ENCODE measurements around the gene MYRFL.

MYRFL gene

GRCh38 chr12:69994724-69995173, 169.7 kb downstream of the MYRFL start:
- no peak overlapping the region for H3K4me2 ChIP-seq (ENCODE audit: insufficient read depth, low read length)
- no peak overlapping the region for H2AFZ ChIP-seq (ENCODE audit: low read depth, low read length)
- H3K4me3 ChIP-seq (ENCODE audit: low read depth in 1 of 2, low read length in 2 of 2), result no peak overlapping the region
- TF ChIP-seq, protein P1, sequence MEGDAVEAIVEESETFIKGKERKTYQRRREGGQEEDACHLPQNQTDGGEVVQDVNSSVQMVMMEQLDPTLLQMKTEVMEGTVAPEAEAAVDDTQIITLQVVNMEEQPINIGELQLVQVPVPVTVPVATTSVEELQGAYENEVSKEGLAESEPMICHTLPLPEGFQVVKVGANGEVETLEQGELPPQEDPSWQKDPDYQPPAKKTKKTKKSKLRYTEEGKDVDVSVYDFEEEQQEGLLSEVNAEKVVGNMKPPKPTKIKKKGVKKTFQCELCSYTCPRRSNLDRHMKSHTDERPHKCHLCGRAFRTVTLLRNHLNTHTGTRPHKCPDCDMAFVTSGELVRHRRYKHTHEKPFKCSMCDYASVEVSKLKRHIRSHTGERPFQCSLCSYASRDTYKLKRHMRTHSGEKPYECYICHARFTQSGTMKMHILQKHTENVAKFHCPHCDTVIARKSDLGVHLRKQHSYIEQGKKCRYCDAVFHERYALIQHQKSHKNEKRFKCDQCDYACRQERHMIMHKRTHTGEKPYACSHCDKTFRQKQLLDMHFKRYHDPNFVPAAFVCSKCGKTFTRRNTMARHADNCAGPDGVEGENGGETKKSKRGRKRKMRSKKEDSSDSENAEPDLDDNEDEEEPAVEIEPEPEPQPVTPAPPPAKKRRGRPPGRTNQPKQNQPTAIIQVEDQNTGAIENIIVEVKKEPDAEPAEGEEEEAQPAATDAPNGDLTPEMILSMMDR (IDR thresholded peaks at IDR 0.05; ENCODE audit: borderline replicate concordance, extremely low read depth, low read length, poor library complexity, severe bottlenecking), result no peak
- no peak for TF ChIP-seq EZH2 (IDR thresholded peaks at IDR 0.05; ENCODE audit: borderline replicate concordance, low read depth, low read length, severe bottlenecking)
- H3K9ac ChIP-seq (ENCODE audit: low read depth, low read length), result no peak overlapping the region
- H4K20me1 ChIP-seq (ENCODE audit: insufficient read depth, low read length), result no peaks in the 10 kb centered on the region
- ATAC-seq (ENCODE audit: insufficient read depth, low read depth), result no peak
- H3K9me3 ChIP-seq (ENCODE audit: insufficient read depth, low read length, severe bottlenecking), result no peaks in the 10 kb centered on the region
- H3K4me1 ChIP-seq (ENCODE audit: insufficient read depth, low read length), result no peaks in the 10 kb centered on the region
- no peaks in the 10 kb centered on the region for H3K36me3 ChIP-seq (ENCODE audit: insufficient read depth, low read length)
- no peak overlapping the region for H3K27ac ChIP-seq (ENCODE audit: low read length)
- H3K27me3 ChIP-seq (ENCODE audit: insufficient read depth, low read length, poor library complexity), result no peaks in the 10 kb centered on the region
- H3K79me2 ChIP-seq (ENCODE audit: insufficient read depth, low read length), result no peaks in the 10 kb centered on the region
- no peak for DNase-seq

DNA sequence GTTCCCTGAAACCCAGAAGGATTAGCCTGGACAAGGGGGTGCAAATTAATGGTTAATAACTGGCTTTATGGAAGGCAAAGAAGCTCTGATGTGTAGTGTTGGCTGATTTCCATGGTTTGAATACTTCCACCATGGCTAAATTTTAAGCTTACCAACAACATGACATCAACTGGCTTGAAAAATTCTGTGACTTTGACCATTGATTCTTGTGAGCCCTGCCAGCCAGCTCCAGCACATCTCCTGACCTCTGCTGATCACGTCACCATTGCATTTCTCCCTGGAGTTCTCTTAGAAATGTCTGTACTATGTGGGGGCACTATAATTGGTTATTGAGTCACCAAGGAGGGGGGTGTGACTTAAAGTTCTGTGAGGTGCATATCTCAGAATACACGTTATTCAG, 171.2 kb downstream of the MYRFL start:
- Histone ChIP-seq H3K4me3 (ENCODE audit: low read depth in 1 of 2, low read length in 2 of 2) (no peak overlapping the region), H2AFZ (ENCODE audit: low read depth, low read length) (no peak overlapping the region), H3K4me1 (ENCODE audit: insufficient read depth, low read length) (no peaks in the 10 kb centered on the region), H3K79me2 (ENCODE audit: insufficient read depth, low read length) (no peaks in the 10 kb centered on the region), H4K20me1 (ENCODE audit: insufficient read depth, low read length) (no peaks in the 10 kb centered on the region), H3K9me3 (ENCODE audit: insufficient read depth, low read length, severe bottlenecking) (no peaks in the 10 kb centered on the region), H3K27me3 (ENCODE audit: insufficient read depth, low read length, poor library complexity) (no peaks in the 10 kb centered on the region), H3K4me2 (ENCODE audit: insufficient read depth, low read length) (no peak overlapping the region), H3K27ac (ENCODE audit: low read length) (no peak overlapping the region), H3K9ac (ENCODE audit: low read depth, low read length) (no peak overlapping the region), H3K36me3 (ENCODE audit: insufficient read depth, low read length) (no peaks in the 10 kb centered on the region)
- DNase-seq (no peak), ATAC-seq (ENCODE audit: insufficient read depth, low read depth) (no peak)
- TF ChIP-seq, protein P1 (IDR thresholded peaks at IDR 0.05; ENCODE audit: borderline replicate concordance, extremely low read depth, low read length, poor library complexity, severe bottlenecking), result no peak
- TF ChIP-seq EZH2 (IDR thresholded peaks at IDR 0.05; ENCODE audit: borderline replicate concordance, low read depth, low read length, severe bottlenecking), result no peak

DNA sequence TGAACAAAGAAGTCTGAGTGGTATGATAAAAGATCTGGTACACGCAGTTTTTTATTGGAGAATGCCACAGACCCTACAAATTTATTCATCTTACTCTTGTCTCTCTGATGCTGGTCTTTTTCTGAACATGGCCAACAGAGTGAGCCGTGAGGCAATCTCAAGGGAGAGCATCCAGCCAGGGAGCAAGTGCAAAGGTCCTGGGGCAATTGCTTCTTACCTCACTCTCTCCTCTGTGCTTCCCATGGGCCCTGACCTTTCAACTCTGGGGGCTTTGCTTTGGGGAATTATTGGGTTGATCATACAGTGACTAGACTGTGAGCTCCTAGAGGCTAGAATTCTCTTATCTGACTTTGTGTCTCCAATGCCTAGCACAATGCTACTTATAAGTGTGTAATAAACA, 171.7 kb downstream of the MYRFL start:
- TF ChIP-seq, protein P1 (IDR thresholded peaks at IDR 0.05; ENCODE audit: borderline replicate concordance, extremely low read depth, low read length, poor library complexity, severe bottlenecking), result no peak
- TF ChIP-seq EZH2 (IDR thresholded peaks at IDR 0.05; ENCODE audit: borderline replicate concordance, low read depth, low read length, severe bottlenecking), result no peak
- no peak overlapping the region for H2AFZ ChIP-seq (ENCODE audit: low read depth, low read length)
- H3K4me1 ChIP-seq (ENCODE audit: insufficient read depth, low read length), result no peaks in the 10 kb centered on the region
- no peak overlapping the region for H3K4me2 ChIP-seq (ENCODE audit: insufficient read depth, low read length)
- H3K27ac ChIP-seq (ENCODE audit: low read length), result no peak overlapping the region
- no peaks in the 10 kb centered on the region for H4K20me1 ChIP-seq (ENCODE audit: insufficient read depth, low read length)
- H3K79me2 ChIP-seq (ENCODE audit: insufficient read depth, low read length), result no peaks in the 10 kb centered on the region
- H3K36me3 ChIP-seq (ENCODE audit: insufficient read depth, low read length), result no peaks in the 10 kb centered on the region
- H3K27me3 ChIP-seq (ENCODE audit: insufficient read depth, low read length, poor library complexity), result no peaks in the 10 kb centered on the region
- no peak overlapping the region for H3K4me3 ChIP-seq (ENCODE audit: low read depth in 1 of 2, low read length in 2 of 2)
- no peak for DNase-seq
- no peak for ATAC-seq (ENCODE audit: insufficient read depth, low read depth)
- no peak overlapping the region for H3K9ac ChIP-seq (ENCODE audit: low read depth, low read length)
- H3K9me3 ChIP-seq (ENCODE audit: insufficient read depth, low read length, severe bottlenecking), result no peaks in the 10 kb centered on the region

- H3K4me3 ChIP-seq (ENCODE audit: low read depth in 1 of 2, low read length in 2 of 2), result no peak overlapping the region
- H2AFZ ChIP-seq (ENCODE audit: low read depth, low read length), result no peak overlapping the region
- H3K27me3 ChIP-seq (ENCODE audit: insufficient read depth, low read length, poor library complexity), result no peaks in the 10 kb centered on the region
- H3K79me2 ChIP-seq (ENCODE audit: insufficient read depth, low read length), result no peaks in the 10 kb centered on the region
- DNase-seq (no peak), ATAC-seq (ENCODE audit: insufficient read depth, low read depth) (no peak)
- TF ChIP-seq EZH2 (IDR thresholded peaks at IDR 0.05; ENCODE audit: borderline replicate concordance, low read depth, low read length, severe bottlenecking), result no peak
- TF ChIP-seq, protein P1 (IDR thresholded peaks at IDR 0.05; ENCODE audit: borderline replicate concordance, extremely low read depth, low read length, poor library complexity, severe bottlenecking), result no peak
- no peaks in the 10 kb centered on the region for H4K20me1 ChIP-seq (ENCODE audit: insufficient read depth, low read length)
- H3K4me1 ChIP-seq (ENCODE audit: insufficient read depth, low read length), result no peaks in the 10 kb centered on the region
- H3K4me2 ChIP-seq (ENCODE audit: insufficient read depth, low read length), result no peak overlapping the region
- H3K9me3 ChIP-seq (ENCODE audit: insufficient read depth, low read length, severe bottlenecking), result no peaks in the 10 kb centered on the region
- no peak overlapping the region for H3K9ac ChIP-seq (ENCODE audit: low read depth, low read length)
- no peaks in the 10 kb centered on the region for H3K36me3 ChIP-seq (ENCODE audit: insufficient read depth, low read length)
- H3K27ac ChIP-seq (ENCODE audit: low read length), result no peak overlapping the region
Measured at GRCh38 chr12:69998011-69998410, 173.0 kb downstream of the MYRFL start.

Measured in DND-41 (cell line).